DND-41 (cell line): ENCODE measurements around the gene NAA80.

Experiments
- CTCF ChIP-seq: IDR thresholded peaks from 2 replicates; pipeline ENCODE4 v1.5.1; 2012; ENCODE audit warnings: borderline replicate concordance, low read length, moderate library complexity, mild to moderate bottlenecking; ENCODE audit not compliant: poor library complexity, severe bottlenecking; ENCODE audit errors: extremely low read depth
- EZH2 ChIP-seq: IDR thresholded peaks from 3 replicates; pipeline ENCODE4 v1.6.1; 2012; ENCODE audit warnings: borderline replicate concordance, low read depth, mild to moderate bottlenecking, moderate library complexity, low read length, inconsistent platforms; ENCODE audit not compliant: severe bottlenecking

- TF ChIP-seq EZH2: no peak
- no peak for TF ChIP-seq CTCF
Observed at GRCh38 chr3:50338965-50339364, 39.8 kb upstream of the NAA80 start.
